ENCODE data around the gene ARHGAP15.

GRCh38 chr2:143455317-143455716, 326.1 kb downstream of the ARHGAP15 start:
- TF ChIP-seq, protein P1, sequence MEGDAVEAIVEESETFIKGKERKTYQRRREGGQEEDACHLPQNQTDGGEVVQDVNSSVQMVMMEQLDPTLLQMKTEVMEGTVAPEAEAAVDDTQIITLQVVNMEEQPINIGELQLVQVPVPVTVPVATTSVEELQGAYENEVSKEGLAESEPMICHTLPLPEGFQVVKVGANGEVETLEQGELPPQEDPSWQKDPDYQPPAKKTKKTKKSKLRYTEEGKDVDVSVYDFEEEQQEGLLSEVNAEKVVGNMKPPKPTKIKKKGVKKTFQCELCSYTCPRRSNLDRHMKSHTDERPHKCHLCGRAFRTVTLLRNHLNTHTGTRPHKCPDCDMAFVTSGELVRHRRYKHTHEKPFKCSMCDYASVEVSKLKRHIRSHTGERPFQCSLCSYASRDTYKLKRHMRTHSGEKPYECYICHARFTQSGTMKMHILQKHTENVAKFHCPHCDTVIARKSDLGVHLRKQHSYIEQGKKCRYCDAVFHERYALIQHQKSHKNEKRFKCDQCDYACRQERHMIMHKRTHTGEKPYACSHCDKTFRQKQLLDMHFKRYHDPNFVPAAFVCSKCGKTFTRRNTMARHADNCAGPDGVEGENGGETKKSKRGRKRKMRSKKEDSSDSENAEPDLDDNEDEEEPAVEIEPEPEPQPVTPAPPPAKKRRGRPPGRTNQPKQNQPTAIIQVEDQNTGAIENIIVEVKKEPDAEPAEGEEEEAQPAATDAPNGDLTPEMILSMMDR (IDR thresholded peaks at IDR 0.05; ENCODE audit: insufficient read depth, low read length, poor library complexity, severe bottlenecking) = no peak
- no peak for TF ChIP-seq EZH2phosphoT487 (conservative IDR thresholded peaks at IDR 0.05; ENCODE audit: low read length)

All from SU-DHL-6 (cell line).